Activated naive CD8-positive, alpha-beta T cell treated with anti-CD3 and anti-CD28 coated beads for 36 hours (primary cell): ENCODE data around the gene UBR2. TPM values are rescaled to one million over a fixed set of nuclear protein-coding genes. Genes with fewer than 3 reads are reported as not detected.
"Not testable (repeated sequence)": the region's sequence is repeated elsewhere in the genome, so short reads cannot be mapped to it uniquely, and the experiment has no call there.

ENCODE experiments used
- DNase-seq: peaks from one replicate; pipeline ENCODE4 v3.0.0; 2021
- H3K27ac Mint-ChIP-seq: one replicate; pipeline ENCODE4 v1.8.0; 2022; ENCODE audit warnings: mild to moderate bottlenecking, moderate library complexity, mixed read lengths
- H3K27me3 Mint-ChIP-seq: one replicate; pipeline ENCODE4 v1.8.0; 2022; ENCODE audit warnings: mild to moderate bottlenecking, mixed read lengths
- H3K36me3 Mint-ChIP-seq: one replicate; pipeline ENCODE4 v1.8.0; 2021; ENCODE audit warnings: mild to moderate bottlenecking, mixed read lengths
- H3K4me1 Mint-ChIP-seq: one replicate; pipeline ENCODE4 v1.8.0; 2021; ENCODE audit warnings: mixed read lengths
- H3K4me3 Mint-ChIP-seq: one replicate; pipeline ENCODE4 v1.8.0; 2022; ENCODE audit warnings: mild to moderate bottlenecking, moderate library complexity, mixed read lengths
- H3K9me3 Mint-ChIP-seq: one replicate; pipeline ENCODE4 v1.8.0; 2022; ENCODE audit warnings: mixed read lengths
- total RNA-seq, 2 experiments: library from RNA; stranded (reverse); gene quantifications; one replicate each; pipeline ENCODE4 v1.2.3, GENCODE V29; 2021

The UBR2 gene
- total RNA-seq, 2 experiments from 2014 or later: 18.7 to 19.5 TPM

DNA sequence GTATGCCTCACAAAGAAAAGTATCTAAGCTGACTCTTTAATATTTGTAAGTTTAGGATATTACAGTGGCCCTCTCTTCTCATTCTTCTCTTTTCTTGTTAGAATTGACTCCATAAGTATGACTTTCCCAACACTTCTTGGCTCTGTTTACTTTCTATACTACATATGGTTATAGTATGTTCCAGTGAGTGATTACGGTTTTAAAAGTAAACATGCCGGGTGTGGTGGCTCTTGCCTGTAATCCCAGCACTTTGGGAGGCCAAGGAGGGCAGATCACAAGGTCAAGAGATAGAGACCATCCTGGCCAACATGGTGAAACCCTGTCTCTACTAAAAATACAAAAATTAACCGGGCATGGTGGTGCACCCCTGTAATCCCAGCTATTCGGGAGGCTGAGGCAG is 3.4 kb downstream of the UBR2 start:
- peaks cover 38% of the 10 kb centered on the region for H3K4me1 Mint-ChIP-seq
- not testable (repeated sequence) for H3K27ac Mint-ChIP-seq

DNA sequence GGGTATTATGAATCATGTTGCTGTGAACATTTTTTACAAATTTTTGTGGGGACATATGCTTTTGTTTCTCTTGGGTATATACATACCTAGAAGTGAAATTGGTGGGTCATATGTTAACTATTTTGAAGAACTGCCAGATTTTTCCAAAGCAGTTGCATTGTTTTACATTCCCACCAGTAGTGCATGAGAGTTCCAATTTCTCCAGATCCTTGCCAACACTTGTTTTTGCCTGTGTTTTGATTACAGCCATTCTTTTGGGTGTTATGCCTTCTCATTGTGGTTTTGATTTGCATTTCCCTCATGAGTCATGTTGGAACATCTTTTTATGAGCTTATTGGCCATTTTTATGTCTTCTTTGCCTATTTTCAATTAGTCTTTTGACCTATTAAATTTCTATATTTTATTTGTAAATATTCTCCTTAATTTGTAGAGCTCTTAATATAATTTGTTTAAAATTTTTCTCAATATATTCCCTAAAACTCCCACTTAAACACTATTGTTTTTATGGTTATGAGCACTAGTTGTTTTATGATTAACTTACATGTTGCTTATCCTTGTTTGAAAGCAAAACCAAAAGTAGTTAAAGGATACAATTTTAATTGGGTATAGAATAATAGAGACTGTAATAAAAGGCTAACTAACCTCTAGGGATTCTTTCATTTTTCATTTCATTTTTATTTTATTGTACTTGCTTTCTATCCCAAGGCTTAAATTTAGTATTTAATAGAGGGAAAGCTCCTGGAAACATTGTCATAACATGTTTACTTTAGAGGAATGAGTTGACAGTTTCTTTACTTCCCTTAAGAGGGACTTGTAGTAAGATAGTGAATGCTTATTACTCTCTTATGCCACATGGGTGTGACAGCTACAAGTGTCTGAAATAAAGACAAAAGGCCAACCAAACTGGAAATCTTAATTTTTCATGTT is 5.5 kb downstream of the UBR2 start:
- Mint-ChIP-seq H3K4me3 (no peak overlapping the region), H3K27ac (peak overlapping the region; percentile 75), H3K4me1 (peaks cover 47% of the 10 kb centered on the region), H3K9me3 (no peaks in the 10 kb centered on the region), H3K36me3 (peaks cover 47% of the 10 kb centered on the region), H3K27me3 (no peaks in the 10 kb centered on the region)
- DNase-seq: no peak

More for the DNA sequence above, 3.4 kb downstream of the UBR2 start:
- H3K9me3 Mint-ChIP-seq, DNase-seq, H3K27me3 Mint-ChIP-seq, H3K4me3 Mint-ChIP-seq: not testable (repeated sequence)
- peaks cover 35% of the 10 kb centered on the region for H3K36me3 Mint-ChIP-seq

GRCh38 chr6:42571611-42572342 is 7.9 kb downstream of the UBR2 start:
- Mint-ChIP-seq H3K4me3 (peak overlapping the region; percentile 2), H3K36me3 (peaks cover 39% of the 10 kb centered on the region), H3K9me3 (no peaks in the 10 kb centered on the region), H3K27me3 (no peaks in the 10 kb centered on the region), H3K4me1 (peaks cover 44% of the 10 kb centered on the region), H3K27ac (peak overlapping the region; percentile 42)
- DNase-seq: no peak

DNA sequence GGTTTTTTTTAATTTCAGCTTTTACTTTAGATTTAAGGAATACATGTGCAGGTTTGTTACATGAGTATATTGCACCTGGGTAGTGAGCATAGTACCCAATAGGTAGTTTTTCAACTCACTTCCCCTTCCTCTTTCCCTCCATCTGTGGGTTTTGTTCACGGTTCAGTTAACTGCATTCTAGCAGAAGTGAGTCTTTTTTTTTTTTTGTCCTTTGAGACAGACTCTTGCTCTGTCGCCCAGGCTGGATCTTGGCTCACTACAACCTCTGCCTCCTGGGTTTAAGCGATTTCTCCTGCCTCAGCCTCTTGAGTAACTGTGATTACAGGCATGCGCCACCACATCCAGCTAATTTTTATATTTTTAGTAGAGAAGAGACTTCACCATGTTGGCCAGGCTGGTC is 8.7 kb downstream of the UBR2 start:
- Mint-ChIP-seq H3K27me3 (no peaks in the 10 kb centered on the region), H3K4me1 (peaks cover 44% of the 10 kb centered on the region), H3K4me3 (no peak overlapping the region), H3K36me3 (peaks cover 36% of the 10 kb centered on the region), H3K9me3 (no peaks in the 10 kb centered on the region), H3K27ac (peak overlapping the region; percentile 64)
- DNase-seq: no peak

- not testable (repeated sequence) for DNase-seq, H3K27ac Mint-ChIP-seq, H3K27me3 Mint-ChIP-seq, H3K9me3 Mint-ChIP-seq, H3K4me3 Mint-ChIP-seq
- Mint-ChIP-seq H3K36me3 (peaks cover 33% of the 10 kb centered on the region), H3K4me1 (peaks cover 42% of the 10 kb centered on the region)
Observed at GRCh38 chr6:42576538-42576937, 12.7 kb downstream of the UBR2 start.

- peaks cover 2% of the 10 kb centered on the region for H3K9me3 Mint-ChIP-seq
- H3K4me1 Mint-ChIP-seq: peaks cover 9% of the 10 kb centered on the region
- no peaks in the 10 kb centered on the region for H3K27me3 Mint-ChIP-seq
- H3K4me3 Mint-ChIP-seq: no peak overlapping the region
- no peak overlapping the region for H3K27ac Mint-ChIP-seq
- H3K36me3 Mint-ChIP-seq: peaks cover 27% of the 10 kb centered on the region
- no peak for DNase-seq
Observed at GRCh38 chr6:42598300-42598699, 34.5 kb downstream of the UBR2 start.

DNA sequence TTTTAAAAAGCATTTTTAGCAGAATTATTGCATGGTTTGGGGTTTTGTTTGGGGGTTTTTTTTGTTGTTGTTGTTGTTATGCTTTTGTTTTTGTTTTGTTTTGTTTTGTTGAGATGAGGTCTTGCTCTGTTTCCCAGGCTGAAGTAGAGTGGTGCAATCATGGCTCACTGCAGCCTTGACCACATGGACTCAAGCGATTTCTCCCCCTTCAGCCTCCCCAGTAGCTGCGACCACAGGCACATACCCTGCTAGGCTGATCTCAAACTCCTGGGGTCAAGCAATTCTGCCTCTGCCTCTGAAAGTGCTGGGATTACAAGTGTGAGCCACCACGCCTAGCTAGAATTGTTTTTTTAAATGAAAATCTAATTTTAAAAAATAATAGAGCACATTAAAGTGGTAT is 35.7 kb downstream of the UBR2 start:
- H3K27ac Mint-ChIP-seq: no peak overlapping the region

GRCh38 chr6:42604150-42604549 is 40.3 kb downstream of the UBR2 start:
- DNase-seq: no peak
- no peak overlapping the region for H3K4me3 Mint-ChIP-seq
- peaks cover 8% of the 10 kb centered on the region for H3K36me3 Mint-ChIP-seq
- peaks cover 8% of the 10 kb centered on the region for H3K4me1 Mint-ChIP-seq
- no peak overlapping the region for H3K27ac Mint-ChIP-seq
- H3K27me3 Mint-ChIP-seq: no peaks in the 10 kb centered on the region
- H3K9me3 Mint-ChIP-seq: no peaks in the 10 kb centered on the region

More for the DNA sequence above, 35.7 kb downstream of the UBR2 start:
- Mint-ChIP-seq H3K27me3 (no peaks in the 10 kb centered on the region), H3K9me3 (peaks cover 2% of the 10 kb centered on the region), H3K4me3 (no peak overlapping the region), H3K4me1 (peaks cover 14% of the 10 kb centered on the region), H3K36me3 (peaks cover 22% of the 10 kb centered on the region)
- DNase-seq: no peak

GRCh38 chr6:42604699-42605098 is 40.9 kb downstream of the UBR2 start:
- not testable (repeated sequence) for H3K9me3 Mint-ChIP-seq, H3K4me3 Mint-ChIP-seq, H3K4me1 Mint-ChIP-seq, H3K27ac Mint-ChIP-seq, H3K27me3 Mint-ChIP-seq, H3K36me3 Mint-ChIP-seq, DNase-seq

DNA sequence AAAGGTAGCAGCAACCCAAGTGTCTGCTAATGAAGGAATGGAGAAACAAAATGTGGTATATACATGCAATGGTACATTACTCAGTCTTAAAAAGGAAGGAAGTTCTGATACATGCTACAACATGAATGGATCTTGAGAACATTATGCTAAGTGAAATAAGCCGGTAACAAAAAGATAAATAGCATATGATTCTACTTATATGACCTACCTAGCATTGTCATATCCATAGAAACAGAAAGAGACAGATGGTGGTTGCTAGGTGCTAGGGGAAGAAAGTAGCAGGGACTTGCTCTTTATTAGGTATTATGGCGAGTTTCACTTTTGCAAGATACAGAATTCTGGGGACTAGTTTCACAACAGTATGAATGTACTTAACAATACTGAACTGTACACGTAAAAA is 46.6 kb downstream of the UBR2 start:
- Mint-ChIP-seq H3K36me3 (peaks cover 11% of the 10 kb centered on the region), H3K4me1 (peaks cover 10% of the 10 kb centered on the region), H3K9me3 (no peaks in the 10 kb centered on the region), H3K27ac (peak overlapping the region; percentile 59), H3K4me3 (no peak overlapping the region), H3K27me3 (no peaks in the 10 kb centered on the region)
- DNase-seq: no peak

DNA sequence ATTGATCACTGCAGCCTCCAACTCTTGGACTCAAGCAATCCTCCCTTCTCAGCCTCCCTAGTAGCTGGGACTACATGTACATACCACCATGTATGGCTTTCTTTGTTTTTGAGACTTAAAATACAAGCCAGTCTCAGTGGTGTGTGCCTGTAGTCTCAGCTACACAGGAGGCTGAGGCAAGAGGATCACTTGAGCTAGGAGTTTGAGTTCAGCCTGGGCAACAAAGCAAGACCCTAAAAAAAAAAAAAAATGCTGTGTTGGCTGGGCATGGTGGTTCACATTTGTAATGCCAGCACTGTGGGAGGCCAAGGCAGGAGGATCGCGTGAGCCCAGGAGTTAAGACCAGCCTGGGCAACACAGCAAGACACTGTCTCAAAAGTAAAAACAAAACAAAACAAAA is 51.7 kb downstream of the UBR2 start:
- no peak overlapping the region for H3K27ac Mint-ChIP-seq
- H3K4me3 Mint-ChIP-seq: no peak overlapping the region
- no peaks in the 10 kb centered on the region for H3K27me3 Mint-ChIP-seq
- no peaks in the 10 kb centered on the region for H3K9me3 Mint-ChIP-seq
- peaks cover 3% of the 10 kb centered on the region for H3K4me1 Mint-ChIP-seq
- no peak for DNase-seq
- peaks cover 11% of the 10 kb centered on the region for H3K36me3 Mint-ChIP-seq

- Mint-ChIP-seq H3K36me3 (peaks cover 13% of the 10 kb centered on the region), H3K27me3 (no peaks in the 10 kb centered on the region), H3K9me3 (no peaks in the 10 kb centered on the region), H3K4me3 (no peak overlapping the region), H3K27ac (no peak overlapping the region), H3K4me1 (peaks cover 2% of the 10 kb centered on the region)
- no peak for DNase-seq
Observed at GRCh38 chr6:42616716-42617115, 52.9 kb downstream of the UBR2 start.

GRCh38 chr6:42618105-42618504 is 54.3 kb downstream of the UBR2 start:
- peaks cover under 1% of the 10 kb centered on the region for H3K4me1 Mint-ChIP-seq
- DNase-seq: no peak
- H3K36me3 Mint-ChIP-seq: peaks cover 13% of the 10 kb centered on the region
- H3K4me3 Mint-ChIP-seq: no peak overlapping the region
- H3K27me3 Mint-ChIP-seq: no peaks in the 10 kb centered on the region
- H3K27ac Mint-ChIP-seq: no peak overlapping the region
- no peaks in the 10 kb centered on the region for H3K9me3 Mint-ChIP-seq

DNA sequence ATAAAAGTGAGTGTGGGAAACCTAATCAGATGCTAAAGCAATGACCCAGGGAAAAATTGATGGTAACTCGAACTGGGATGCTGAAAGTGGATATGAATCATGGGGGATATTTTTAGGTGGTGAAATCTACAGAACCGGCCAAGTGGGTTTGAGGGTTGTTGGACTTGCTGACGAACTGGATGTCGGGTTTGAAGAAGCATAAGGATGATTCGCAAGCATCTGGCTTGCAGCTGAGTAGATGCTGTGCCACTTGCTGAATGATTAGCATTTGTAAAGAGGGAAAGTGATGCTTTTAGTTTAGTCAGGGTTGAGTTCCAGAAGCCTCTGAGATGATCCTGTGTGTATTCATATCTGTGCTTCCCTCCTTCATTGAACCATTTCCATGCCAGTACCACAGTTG is 54.9 kb downstream of the UBR2 start:
- Mint-ChIP-seq H3K4me3 (no peak overlapping the region), H3K4me1 (no peaks in the 10 kb centered on the region), H3K27me3 (no peaks in the 10 kb centered on the region), H3K27ac (no peak overlapping the region), H3K36me3 (peaks cover 13% of the 10 kb centered on the region), H3K9me3 (no peaks in the 10 kb centered on the region)
- DNase-seq: no peak

DNA sequence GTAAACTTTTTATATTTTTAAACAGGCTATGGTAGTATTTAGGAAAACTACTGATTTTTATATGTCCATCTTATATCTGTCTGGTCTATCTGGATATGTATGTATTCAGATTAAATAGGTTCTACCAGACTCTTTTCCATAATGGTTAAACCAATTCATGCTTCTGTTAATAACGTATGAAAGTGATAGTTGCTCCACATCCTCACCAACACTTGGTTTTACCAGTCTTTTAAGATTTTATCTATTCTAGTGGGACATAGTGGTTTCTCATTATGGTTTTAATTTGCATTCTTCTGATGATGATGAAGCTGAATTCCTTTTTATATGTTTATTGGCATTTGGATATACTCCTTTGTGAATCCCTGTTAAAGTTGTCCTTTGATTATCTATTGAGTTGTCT is 56.1 kb downstream of the UBR2 start:
- H3K9me3 Mint-ChIP-seq: no peaks in the 10 kb centered on the region
- peaks cover 12% of the 10 kb centered on the region for H3K36me3 Mint-ChIP-seq
- H3K27ac Mint-ChIP-seq: no peak overlapping the region
- DNase-seq: no peak
- H3K4me3 Mint-ChIP-seq: no peak overlapping the region
- no peaks in the 10 kb centered on the region for H3K4me1 Mint-ChIP-seq
- H3K27me3 Mint-ChIP-seq: no peaks in the 10 kb centered on the region
